GM10266 (cell line): ENCODE measurements around the gene ANKRD65.
"Not testable (repeated sequence)": the region's sequence is repeated elsewhere in the genome, so short reads cannot be mapped to it uniquely, and the experiment has no call there.

Experiments used
- DNase-seq: peaks from one replicate; pipeline ENCODE4 v3.0.0; 2012; ENCODE audit errors: extremely low spot score
- TF ChIP-seq, protein P1 (sequence below): IDR thresholded peaks from 2 replicates; pipeline ENCODE4 v1.5.1; 2012; ENCODE audit warnings: mild to moderate bottlenecking, low read depth; ENCODE audit not compliant: control insufficient read depth, insufficient read depth; ENCODE audit errors: missing control alignments

ANKRD65 gene

DNA sequence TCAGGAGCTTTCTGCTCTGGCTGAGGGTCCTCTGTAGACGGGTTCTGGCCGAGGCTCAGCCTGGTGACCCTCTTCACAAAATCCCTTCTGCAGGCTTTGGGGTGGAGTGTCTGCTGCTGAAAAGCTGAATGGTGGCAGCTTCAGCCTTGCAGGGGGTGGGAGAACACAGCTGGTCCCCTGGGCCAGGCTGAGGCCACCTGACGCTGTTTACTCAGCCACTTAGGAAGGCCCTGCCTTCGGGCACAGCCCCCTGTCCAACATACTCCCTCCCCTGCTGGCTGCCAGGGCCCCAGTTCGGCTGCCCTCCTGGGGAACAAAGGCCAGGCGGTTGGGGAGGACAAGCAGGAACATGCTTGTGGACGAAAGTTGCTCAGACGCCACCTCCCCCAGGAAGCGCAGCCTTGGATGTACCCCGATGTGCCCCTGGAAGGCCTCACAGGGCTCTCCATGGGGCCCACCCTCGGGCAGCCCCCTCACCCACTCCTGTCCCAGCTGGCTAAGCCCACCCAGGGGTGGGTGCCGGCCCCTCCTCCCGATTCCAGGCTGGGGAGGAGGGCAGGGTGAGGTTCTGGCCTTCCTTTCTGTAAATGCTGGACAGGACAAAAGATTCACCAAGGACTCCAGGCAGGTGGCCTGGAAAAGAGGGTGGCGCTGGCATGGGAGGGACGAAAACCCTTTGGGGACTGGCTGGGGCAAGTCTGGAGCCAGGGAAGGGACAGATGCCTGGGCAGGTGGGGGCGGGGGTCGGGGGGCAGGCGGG is at the start of gene ANKRD65:
Gene ANKRD65 (minus strand): TSS at position 130 of the 760 bp plus-strand sequence. CDS start 271 bp downstream, outside the sequence.
- DNase-seq, result peak; percentile 21
- TF ChIP-seq, protein P1, sequence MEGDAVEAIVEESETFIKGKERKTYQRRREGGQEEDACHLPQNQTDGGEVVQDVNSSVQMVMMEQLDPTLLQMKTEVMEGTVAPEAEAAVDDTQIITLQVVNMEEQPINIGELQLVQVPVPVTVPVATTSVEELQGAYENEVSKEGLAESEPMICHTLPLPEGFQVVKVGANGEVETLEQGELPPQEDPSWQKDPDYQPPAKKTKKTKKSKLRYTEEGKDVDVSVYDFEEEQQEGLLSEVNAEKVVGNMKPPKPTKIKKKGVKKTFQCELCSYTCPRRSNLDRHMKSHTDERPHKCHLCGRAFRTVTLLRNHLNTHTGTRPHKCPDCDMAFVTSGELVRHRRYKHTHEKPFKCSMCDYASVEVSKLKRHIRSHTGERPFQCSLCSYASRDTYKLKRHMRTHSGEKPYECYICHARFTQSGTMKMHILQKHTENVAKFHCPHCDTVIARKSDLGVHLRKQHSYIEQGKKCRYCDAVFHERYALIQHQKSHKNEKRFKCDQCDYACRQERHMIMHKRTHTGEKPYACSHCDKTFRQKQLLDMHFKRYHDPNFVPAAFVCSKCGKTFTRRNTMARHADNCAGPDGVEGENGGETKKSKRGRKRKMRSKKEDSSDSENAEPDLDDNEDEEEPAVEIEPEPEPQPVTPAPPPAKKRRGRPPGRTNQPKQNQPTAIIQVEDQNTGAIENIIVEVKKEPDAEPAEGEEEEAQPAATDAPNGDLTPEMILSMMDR, result no peak

DNA sequence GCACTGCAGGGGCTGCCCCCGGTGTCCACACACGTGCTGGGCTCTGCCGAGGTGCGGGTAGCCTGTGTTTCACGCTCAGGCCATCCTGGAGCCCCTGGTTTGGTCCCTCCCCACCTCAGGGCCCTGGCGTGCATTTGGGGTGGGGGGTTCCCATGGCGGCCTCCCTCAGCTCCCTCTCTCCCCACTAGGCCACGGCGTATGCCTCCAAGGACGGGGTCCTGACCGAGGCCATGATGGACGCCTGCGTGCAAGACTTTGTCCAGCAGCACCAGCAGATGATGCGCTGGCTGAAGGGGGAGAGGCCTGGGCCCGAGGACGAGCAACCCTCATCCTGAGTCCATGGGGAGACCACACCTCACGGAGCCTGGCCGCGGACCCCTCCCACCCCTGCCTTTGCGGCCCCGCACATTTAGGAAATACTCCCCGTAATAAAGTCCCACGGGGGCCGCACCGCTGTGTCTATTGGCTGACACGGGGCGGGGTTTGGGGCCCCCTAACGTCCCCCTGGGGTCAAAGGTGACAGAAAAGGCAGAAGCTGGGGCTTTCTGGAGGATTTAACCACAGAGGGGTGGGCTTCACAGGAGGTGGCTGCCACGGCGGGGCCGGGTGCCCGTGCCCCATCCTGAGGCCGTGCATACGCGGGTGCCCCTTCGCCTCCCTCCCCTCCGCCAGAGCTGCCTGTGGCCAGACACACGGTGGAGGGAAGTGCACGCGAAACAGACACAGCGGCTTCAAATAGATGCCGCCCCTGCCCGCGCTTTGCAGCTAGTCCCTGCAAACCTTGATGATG is 47.3 kb upstream of the ANKRD65 start:
- not testable (repeated sequence) for DNase-seq

DNA sequence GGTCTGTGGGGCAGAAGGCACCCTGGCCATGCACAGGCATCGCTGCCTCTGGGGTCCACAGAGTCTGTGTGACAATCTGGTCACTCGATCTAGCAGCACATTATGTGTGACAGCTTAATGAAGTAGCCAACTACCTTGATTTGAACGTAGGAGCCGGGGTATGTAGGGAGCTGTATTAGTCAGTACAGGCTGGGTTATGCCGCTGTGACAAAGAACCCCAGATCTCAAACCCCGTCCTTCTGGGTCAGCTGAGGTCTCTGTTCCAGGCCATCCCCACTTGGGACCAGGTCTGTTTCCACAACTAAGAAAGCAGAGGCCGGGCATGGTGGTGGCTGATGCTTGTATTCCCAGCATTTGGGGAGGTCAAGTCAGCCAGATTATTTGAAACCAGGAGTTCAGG is 42.2 kb upstream of the ANKRD65 start:
- DNase-seq, result no peak
- TF ChIP-seq, protein P1, result no peak

DNA sequence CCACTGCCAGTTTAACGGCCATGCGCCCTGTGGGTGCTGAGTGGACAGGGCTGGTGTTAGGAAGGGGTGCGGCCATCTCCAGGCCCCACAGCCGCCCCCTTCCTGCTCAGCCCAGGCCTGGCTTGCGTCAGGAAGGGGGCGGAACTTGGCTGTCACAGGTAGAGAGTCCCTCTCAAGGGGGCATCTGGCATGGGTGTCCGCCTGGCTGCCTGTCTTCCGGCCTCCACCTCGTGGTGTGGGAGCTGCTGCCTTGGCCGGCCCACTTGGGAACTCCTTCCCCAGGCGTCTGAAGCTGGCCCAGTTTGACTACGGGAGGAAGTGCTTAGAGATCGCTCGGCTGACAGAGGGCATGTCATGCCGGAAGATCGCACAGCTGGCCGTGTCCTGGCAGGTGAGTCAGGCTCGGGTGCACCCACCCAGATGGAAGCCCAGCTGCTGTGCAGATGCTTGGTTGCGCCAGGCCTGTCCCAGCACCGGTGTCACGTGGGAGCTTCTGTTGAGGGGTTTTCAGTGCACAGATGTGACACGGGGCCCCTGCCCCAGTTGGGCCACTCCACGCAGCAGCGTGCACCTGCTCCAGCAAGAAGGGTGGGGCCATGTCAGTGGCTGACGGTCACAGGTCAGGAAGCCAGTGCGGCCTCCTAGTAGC is 41.4 kb upstream of the ANKRD65 start:
- TF ChIP-seq, protein P1, result no peak
- no peak for DNase-seq

DNA sequence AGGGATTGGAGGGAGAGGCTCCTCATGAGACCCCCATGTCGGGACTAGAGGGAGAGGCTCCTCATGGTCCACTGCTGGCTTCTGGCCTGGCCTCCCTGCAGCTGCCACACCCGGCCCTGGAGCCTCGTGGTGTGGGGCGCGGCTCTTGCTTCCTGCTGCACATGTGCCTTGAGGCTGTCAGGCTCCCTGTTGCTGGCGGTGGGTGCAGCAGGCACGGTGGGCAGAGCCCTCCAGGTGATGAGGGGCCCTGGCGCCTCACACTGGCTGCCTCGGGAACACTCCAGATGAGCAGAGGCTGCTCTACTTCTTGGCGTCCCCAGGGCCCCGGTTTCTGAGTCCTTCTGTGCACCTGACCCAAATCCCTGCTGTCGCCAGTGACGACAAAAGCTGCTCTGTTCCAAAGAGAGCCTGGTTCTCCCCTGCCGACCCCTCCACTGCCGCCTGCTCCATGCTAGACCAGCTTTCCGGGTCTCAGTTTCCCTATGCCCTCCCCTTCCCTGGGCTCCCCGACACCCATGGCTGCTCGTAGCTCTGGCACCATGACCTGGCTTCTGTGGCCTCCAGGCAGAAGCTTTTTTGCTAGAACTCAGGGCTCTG is 40.7 kb upstream of the ANKRD65 start:
- TF ChIP-seq, protein P1, result no peak
- no peak for DNase-seq

DNA sequence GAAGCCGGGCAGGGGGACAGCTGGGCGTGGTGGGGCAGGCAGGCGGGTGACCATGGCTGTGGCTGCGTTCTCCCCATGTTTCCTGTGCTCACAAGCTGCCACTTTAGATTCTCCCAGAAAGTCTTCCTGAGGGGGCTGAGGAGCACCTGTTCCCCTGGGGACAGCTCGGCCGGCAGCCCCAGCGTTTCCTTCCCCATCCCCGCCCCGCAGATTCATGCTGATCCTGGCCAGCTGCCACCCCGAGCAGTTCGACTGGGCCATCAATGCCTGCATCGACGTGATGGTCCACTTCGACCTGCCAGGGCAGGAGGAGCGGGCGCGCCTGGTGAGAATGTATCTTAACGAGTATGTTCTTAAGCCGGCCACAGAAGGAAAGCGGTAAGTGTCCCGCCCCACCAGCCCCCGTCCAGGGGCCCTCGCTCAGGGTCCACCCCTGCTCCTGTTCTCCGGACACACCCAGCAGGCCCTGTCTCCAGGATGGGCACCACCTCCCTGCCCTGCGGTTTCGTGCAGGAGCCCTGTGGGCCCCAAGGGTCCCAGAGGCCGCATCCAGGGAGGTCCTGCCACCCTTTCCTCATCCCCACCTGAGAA is 39.6 kb upstream of the ANKRD65 start:
- no peak for DNase-seq
- TF ChIP-seq, protein P1, result no peak

DNA sequence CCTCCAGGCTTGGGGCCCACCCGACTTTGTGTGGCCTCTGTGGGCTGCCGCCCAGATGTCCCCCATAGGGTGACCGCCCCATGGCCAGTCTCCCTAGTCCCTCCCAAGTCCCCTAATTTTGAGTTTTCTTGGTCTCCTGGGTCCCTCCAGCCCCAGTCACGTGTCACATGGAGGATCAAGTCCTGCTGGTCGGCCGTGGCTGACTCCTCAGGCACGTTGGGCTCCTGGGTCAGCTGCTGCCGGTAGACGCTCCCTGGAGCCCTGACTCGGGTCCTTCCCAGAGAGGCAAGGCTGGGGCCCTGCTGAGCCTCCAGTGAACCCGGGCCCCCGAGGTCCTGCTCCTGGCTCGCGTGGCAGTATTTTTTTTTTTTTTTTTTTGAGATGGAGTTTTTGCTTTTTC is 38.6 kb upstream of the ANKRD65 start:
- DNase-seq, result not testable (repeated sequence)

DNA sequence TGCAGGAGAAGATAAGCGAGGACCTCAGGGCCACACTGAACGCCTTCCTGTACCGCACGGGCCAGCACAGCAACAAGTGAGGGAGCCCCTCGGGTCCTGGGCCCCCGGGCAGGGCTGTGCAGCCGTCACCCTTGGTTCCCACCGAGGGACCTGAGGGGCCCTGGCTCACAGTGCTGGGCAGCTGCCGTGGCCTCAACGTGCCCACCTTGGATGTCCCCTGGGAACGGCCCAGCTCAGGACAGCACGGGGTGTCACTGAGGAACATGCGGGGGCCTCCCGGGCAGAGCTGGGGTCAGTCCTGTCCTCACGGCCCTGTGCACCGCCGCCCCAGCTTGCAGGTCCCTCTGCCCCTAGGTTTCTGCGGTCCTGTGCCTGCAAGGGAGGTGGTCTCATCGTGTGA is 38.1 kb upstream of the ANKRD65 start:
- not testable (repeated sequence) for DNase-seq

DNA sequence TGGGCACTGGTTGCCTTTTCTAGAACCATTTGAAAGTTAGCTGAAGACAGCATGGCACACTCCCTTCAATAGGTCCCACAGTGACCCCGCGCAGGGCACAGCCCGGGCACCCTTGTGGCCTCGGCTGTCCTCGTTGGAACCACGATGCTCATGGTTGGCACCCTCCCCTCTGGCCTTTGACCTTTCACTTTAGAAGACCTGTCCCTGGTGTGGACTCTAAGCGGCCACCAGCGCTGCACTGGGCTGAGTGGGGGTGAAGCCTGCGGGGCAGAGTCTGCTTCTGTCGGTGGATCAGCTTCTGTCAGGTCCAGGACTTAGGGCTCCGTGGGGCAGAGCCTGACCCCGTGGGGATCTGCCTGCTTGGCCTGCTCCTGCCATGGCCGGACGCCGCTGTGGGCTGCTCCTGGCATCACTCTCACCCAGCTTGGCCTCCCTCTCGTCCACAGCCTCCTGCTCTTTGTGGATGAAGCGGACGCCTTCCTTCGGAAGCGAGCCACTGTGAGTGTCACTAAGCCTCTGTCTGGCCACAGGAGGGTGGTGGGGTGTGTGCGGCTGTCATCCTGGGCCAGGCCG is 35.7 kb upstream of the ANKRD65 start:
- not testable (repeated sequence) for DNase-seq

DNA sequence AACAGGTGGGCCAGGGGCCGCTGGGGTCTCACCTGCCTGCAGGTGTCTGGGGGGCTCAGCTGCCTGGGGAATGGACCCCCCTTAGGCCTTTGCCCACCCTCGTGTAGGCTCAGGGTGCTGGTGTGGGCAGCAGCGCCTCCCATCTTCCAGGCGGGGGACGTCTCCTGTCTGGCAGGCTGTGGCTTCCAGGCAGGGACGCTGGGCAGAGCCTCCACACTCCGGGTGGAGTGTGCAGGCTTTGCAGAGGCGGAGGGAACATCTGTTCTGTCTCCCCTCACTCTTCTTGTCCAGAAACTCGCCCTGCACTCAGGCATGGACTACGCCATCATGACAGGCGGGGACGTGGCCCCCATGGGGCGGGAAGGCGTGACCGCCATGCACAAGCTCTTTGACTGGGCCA is 34.9 kb upstream of the ANKRD65 start:
- DNase-seq, result not testable (repeated sequence)
